Loucy (cell line): ENCODE data around the gene SRGAP1.

Experiments used
- H2AFZ ChIP-seq: fragments of 200-600 bp; sonication (generic); 2 replicates; pipeline ENCODE4 v1.6.0; 2016; ENCODE audit warnings: antibody characterized with exemption, mild to moderate bottlenecking, low read length, moderate library complexity
- H3F3A ChIP-seq: fragments of 200-600 bp; 2 replicates; pipeline ENCODE4 v1.6.0; 2016; ENCODE audit warnings: antibody characterized with exemption, low read depth, mild to moderate bottlenecking
- H3K27me3 ChIP-seq: fragments of 200-600 bp; sonication (generic); 2 replicates; pipeline ENCODE4 v1.6.1; 2014; ENCODE audit warnings: low read length, mild to moderate bottlenecking; ENCODE audit not compliant: insufficient read depth, poor library complexity, severe bottlenecking
- H3K36me3 ChIP-seq: fragments of 200-600 bp; sonication (generic); 2 replicates; pipeline ENCODE4 v1.6.1; 2016; ENCODE audit warnings: low read length; ENCODE audit not compliant: insufficient read depth
- H3K4me1 ChIP-seq: fragments of 200-600 bp; sonication (generic); 2 replicates; pipeline ENCODE4 v1.5.1; 2014; ENCODE audit warnings: low read length, mild to moderate bottlenecking; ENCODE audit not compliant: insufficient read depth, poor library complexity, severe bottlenecking
- H3K4me2 ChIP-seq: fragments of 200-600 bp; sonication (generic); 2 replicates; pipeline ENCODE4 v1.6.0; 2014; ENCODE audit warnings: antibody characterized with exemption, low read length, low read depth, mild to moderate bottlenecking; ENCODE audit not compliant: poor library complexity, severe bottlenecking
- H3K4me3 ChIP-seq: fragments of 200-600 bp; sonication (generic); 2 replicates; pipeline ENCODE4 v1.5.1; 2014; ENCODE audit warnings: low read length, mild to moderate bottlenecking, mixed read lengths; ENCODE audit not compliant: poor library complexity, severe bottlenecking
- H3K79me2 ChIP-seq: fragments of 200-600 bp; sonication (generic); 2 replicates; pipeline ENCODE4 v1.6.1; 2014; ENCODE audit warnings: low read length; ENCODE audit not compliant: insufficient read depth
- H3K9ac ChIP-seq: fragments of 200-600 bp; sonication (generic); 2 replicates; pipeline ENCODE4 v1.6.0; 2014; ENCODE audit warnings: mild to moderate bottlenecking, low read depth, low read length, moderate library complexity; ENCODE audit not compliant: poor library complexity, severe bottlenecking
- H3K9me2 ChIP-seq: fragments of 200-600 bp; sonication (generic); replicated peaks from 2 replicates; pipeline ENCODE4 v1.6.1; 2016; ENCODE audit warnings: low read depth, low read length, mixed read lengths
- H3K9me3 ChIP-seq: fragments of 200-600 bp; sonication (generic); 2 replicates; pipeline ENCODE4 v1.6.1; 2014; ENCODE audit warnings: mild to moderate bottlenecking, antibody characterized with exemption, low read length, low read depth; ENCODE audit not compliant: insufficient read depth
- H4K20me1 ChIP-seq: fragments of 200-600 bp; sonication (generic); 2 replicates; pipeline ENCODE4 v1.6.0; 2014; ENCODE audit warnings: antibody characterized with exemption, low read length, mild to moderate bottlenecking; ENCODE audit not compliant: insufficient read depth, poor library complexity, severe bottlenecking
- CTCF ChIP-seq: fragments of 200-600 bp; sonication (generic); conservative IDR thresholded peaks from 2 replicates; pipeline ENCODE4 v1.5.1; 2014; ENCODE audit warnings: mild to moderate bottlenecking, antibody characterized with exemption, low read length
- EZH2phosphoT487 ChIP-seq: fragments of 200-600 bp; IDR thresholded peaks from 2 replicates; pipeline ENCODE4 v1.6.1; 2018; ENCODE audit warnings: antibody characterized with exemption, mild to moderate bottlenecking, moderate library complexity, borderline replicate concordance

SRGAP1 gene

GRCh38 chr12:64097366-64098105 is 253.0 kb downstream of the SRGAP1 start:
- H3K36me3 ChIP-seq = no peaks in the 10 kb centered on the region
- H4K20me1 ChIP-seq = no peaks in the 10 kb centered on the region
- no peak overlapping the region for H3K4me3 ChIP-seq
- H3F3A ChIP-seq = no peaks in the 10 kb centered on the region
- no peaks in the 10 kb centered on the region for H3K4me1 ChIP-seq
- no peak overlapping the region for H3K9ac ChIP-seq
- no peaks in the 10 kb centered on the region for H3K9me3 ChIP-seq
- H3K27me3 ChIP-seq = no peaks in the 10 kb centered on the region
- no peaks in the 10 kb centered on the region for H3K9me2 ChIP-seq
- no peak overlapping the region for H3K4me2 ChIP-seq
- TF ChIP-seq CTCF (no peak), EZH2phosphoT487 (no peak)
- no peaks in the 10 kb centered on the region for H3K79me2 ChIP-seq
- H2AFZ ChIP-seq = no peak overlapping the region

GRCh38 chr12:64098709-64099354 is 254.3 kb downstream of the SRGAP1 start:
- no peak overlapping the region for H3K4me3 ChIP-seq
- no peaks in the 10 kb centered on the region for H4K20me1 ChIP-seq
- no peak overlapping the region for H2AFZ ChIP-seq
- H3K4me2 ChIP-seq = no peak overlapping the region
- no peaks in the 10 kb centered on the region for H3K36me3 ChIP-seq
- no peaks in the 10 kb centered on the region for H3K4me1 ChIP-seq
- H3K9ac ChIP-seq = no peak overlapping the region
- no peaks in the 10 kb centered on the region for H3K27me3 ChIP-seq
- H3K9me2 ChIP-seq = no peaks in the 10 kb centered on the region
- TF ChIP-seq CTCF (no peak), EZH2phosphoT487 (no peak)
- no peaks in the 10 kb centered on the region for H3K9me3 ChIP-seq
- H3K79me2 ChIP-seq = no peaks in the 10 kb centered on the region
- H3F3A ChIP-seq = no peaks in the 10 kb centered on the region

- H3K9me2 ChIP-seq = no peaks in the 10 kb centered on the region
- H2AFZ ChIP-seq = no peak overlapping the region
- no peaks in the 10 kb centered on the region for H3K36me3 ChIP-seq
- no peaks in the 10 kb centered on the region for H3K9me3 ChIP-seq
- H3K4me1 ChIP-seq = no peaks in the 10 kb centered on the region
- H3K9ac ChIP-seq = no peak overlapping the region
- no peak overlapping the region for H3K4me2 ChIP-seq
- H3K4me3 ChIP-seq = no peak overlapping the region
- H3F3A ChIP-seq = no peaks in the 10 kb centered on the region
- no peak for TF ChIP-seq EZH2phosphoT487
- no peak for TF ChIP-seq CTCF
- H3K27me3 ChIP-seq = no peaks in the 10 kb centered on the region
- no peaks in the 10 kb centered on the region for H4K20me1 ChIP-seq
- H3K79me2 ChIP-seq = no peaks in the 10 kb centered on the region
Measured at GRCh38 chr12:64099397-64099796, 254.9 kb downstream of the SRGAP1 start.
